ENCODE results near the gene KCNH1.
A peak's percentile ranks its signal among the peaks of the same experiment; 100 is the strongest.

Gene KCNH1

GRCh38 chr1:210905944-210906453, 227.9 kb downstream of the KCNH1 start:
- DNase-seq: no peak
- intact Hi-C loops (cut with DNase I): no loop called here

DNA sequence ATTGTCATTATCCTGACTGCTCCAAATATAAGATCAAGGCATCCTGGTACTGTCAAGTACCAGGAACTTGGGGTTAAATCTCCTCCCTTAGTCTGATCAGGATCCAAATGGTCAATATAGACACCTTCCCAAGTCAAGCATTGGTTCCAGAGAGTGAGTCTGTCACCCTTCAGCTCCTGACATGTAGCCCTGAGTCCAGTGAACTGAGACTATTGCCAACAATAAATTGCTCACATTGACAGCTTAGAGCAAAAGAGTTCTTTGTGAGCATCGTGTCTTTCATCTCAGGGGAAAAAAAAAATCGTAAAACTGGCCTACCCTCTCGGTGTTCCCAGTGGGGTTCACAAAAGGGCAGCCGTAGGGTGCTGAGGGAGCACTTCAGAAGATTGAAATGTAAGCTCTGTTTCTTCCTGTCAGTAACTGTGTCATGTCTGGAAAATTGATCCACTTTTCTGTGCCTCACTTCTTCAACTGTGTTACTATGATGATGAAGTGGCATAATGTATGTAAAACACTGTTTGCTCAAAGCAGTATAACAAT, 228.5 kb downstream of the KCNH1 start:
- intact Hi-C loops (cut with DNase I): no loop called here
- no peak for DNase-seq

DNA sequence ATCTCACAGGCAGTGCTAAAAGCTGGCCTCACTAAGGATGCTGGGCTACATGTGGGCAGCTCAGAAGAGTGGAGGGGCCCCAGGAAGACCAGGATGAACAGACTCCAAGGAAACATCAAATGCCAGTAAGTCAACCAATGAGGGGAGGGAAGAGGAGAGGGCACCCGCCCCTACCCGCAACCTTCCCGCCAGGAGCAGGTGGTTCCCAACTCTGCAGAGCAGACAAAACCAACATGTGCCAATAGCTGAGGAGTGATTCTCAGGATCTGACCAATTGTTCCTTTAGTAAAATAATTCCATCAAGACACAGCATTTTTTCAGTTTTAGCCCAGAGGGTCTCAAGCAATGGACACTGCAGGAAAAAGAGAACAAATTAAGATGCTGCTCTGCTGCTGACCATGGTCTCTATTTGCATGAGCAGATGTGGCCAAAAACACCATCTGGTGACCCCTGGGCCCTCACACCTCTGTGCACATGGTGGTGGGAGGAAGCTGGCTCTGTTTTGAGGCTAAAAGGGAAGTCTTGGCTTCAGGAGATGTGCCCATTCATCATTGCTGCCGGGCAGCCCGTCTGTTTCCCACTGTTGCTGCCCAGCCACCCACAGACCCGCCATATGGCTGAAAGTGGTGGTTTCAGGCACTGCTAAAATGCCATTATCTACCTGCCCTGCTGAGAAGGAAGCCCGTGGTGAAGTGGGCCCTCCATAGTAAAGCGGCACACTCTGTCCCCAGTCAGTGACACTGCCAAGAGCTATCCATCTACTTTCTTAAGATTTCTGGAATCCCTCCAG, 231.8 kb downstream of the KCNH1 start:
- intact Hi-C loops (cut with DNase I): no loop called here
- no peak for DNase-seq

- intact Hi-C loops (cut with DNase I): no loop called here
These were observed 233.1 kb downstream of the KCNH1 start for GRCh38 chr1:210900820-210901219.

GRCh38 chr1:210900079-210900478, 233.9 kb downstream of the KCNH1 start:
- DNase-seq: no peak
- intact Hi-C loops (cut with DNase I): no loop called here

More at GRCh38 chr1:210900820-210901219, 233.1 kb downstream of the KCNH1 start:
- no peak for DNase-seq

DNA sequence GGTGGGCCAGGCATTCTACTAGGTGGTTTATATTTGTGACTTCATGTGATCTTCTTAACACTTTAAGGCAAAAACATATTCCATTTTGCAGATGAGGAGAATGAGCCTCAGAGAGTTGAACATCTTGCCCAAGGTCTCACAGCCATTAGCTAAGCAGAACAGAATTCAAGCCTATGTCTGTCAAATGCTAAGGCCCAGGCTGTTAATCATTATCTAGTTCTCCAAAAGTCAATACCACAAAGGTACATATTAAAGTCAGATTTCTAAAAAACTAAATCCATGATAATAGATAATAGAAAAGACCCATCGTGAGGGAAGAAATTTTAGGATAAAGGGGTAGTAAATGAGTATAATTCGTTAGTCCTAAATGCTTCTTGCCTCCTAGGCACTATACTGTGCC, 234.3 kb downstream of the KCNH1 start:
- DNase-seq: no peak
- intact Hi-C loops (cut with DNase I): no loop called here

DNA sequence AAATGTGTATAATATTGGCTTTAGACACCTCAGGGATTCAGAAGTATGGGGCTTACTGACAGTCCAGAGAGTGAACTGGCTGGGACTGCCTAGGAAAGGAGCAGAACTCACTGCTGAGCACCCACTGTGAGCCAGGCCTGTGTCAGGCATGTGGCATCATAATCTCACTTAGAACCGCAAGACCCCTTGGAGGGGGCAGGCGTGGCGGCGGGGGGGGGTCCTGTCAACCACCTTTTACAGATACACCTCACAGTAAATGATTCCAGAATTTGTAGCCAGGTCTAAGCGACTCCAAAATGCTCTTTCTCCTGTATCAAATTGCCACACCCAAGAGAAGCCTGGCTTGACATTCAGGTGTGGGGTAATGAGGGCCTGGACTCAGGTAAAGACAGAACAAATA, 235.5 kb downstream of the KCNH1 start:
- no peak for DNase-seq
- intact Hi-C loops (cut with DNase I): no loop called here

DNA sequence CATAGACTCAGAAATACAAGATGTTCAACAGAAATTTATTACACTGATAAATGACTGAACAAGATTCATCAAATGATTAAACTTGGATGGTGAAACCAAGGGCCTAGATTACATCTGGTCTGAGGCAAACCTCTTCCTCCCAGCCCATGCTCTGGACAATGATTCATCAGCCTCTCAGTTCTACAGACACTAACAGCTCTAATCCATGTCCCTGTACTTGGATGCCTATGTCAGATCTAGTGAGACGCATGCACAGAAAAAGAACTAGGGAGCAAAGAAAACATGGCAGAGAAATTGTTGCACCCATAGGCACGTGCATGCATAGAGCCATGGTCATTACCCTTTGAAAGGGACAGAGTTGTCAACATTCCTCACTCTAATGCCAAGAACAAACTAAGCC, 250.1 kb downstream of the KCNH1 start:
- DNase-seq: no peak
- intact Hi-C loops (cut with DNase I): no loop called here

DNA sequence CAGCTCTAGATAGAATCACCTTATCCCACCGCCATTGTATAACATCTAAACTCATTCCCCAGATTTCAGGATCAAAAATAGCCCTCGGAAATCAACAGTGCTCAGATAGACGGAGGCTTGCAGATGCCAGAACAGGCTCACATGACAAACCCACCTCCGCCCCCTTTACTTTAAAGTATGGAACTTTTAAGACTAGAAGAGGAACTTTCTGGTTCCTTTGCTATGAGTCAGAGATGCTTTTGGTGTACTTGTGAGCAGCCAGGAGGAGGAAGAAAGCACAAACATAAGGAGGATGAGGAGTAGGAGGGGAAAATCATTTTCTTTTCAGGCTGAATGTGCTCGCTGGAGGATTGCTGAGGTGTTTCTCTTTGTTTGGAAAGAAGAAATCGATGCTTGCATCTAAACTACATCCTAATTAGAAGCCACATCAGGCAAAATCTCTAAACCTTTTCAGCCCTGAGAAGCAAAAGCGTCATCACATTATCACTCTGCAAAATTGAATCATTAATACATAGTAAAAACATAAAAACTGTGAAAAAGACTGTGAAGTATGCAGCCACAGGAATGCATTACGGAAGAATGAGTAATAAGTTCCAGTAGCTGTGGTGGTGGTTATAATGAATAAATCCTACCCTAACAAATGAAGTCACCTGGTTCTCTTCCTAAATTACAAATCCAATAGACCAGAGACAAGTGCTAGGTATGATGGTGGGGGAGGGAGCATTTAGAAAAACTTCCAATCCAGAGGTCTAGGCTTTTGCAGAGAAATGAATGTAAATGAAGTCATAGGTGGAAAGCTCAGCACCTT, 251.3 kb downstream of the KCNH1 start:
- intact Hi-C loops (cut with DNase I): no loop called here

DNA sequence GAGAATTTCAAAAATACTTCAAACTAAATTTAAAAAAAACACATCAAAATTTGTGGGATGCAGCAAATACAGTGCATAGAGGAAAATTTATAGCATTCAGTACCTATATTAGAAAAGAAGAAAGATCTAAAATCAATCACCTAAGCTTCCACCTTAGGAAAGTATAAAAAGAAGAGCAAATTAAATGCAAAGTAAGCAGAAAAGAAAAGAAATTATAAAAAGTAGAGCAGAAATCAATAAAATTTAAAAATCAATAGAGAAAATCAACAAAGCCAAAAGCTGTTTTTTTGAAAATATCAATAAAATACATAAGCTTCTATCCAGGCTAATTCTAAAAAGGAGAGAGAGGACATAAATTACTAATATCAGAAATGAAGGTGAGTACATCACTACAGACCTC, 255.4 kb downstream of the KCNH1 start:
- DNase-seq: no peak
- intact Hi-C loops (cut with DNase I): no loop called here

More for the DNA sequence above, 251.3 kb downstream of the KCNH1 start:
- DNase-seq: peak in 33 of 42 donors; percentile 21 to 84 (median 47)

DNA sequence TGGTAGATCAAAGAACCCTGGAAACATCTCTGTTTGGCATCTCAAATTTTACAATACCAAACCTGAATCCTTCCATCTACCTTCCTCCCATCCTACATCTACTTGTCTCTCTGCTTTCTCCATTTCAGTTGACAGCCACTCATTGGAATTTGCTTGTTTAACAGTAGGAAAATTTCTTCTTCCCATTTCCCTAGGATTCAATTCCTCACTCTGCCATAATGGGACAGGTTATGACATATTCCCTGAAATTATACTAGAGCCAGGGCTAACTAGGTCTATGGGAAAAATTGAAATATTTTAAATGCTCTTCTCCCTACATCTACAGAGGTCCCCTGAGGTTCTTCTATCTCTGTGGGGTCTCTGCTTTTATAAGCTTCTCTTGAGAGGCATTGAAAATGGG, 257.7 kb downstream of the KCNH1 start:
- DNase-seq: no peak
- intact Hi-C loops (cut with DNase I): no loop called here

- DNase-seq: no peak
- intact Hi-C loops (cut with DNase I): no loop called here
These were observed 267.4 kb downstream of the KCNH1 start for GRCh38 chr1:210866532-210866931.

- DNase-seq: no peak
- intact Hi-C loops (cut with DNase I): no loop called here
These were observed 276.2 kb downstream of the KCNH1 start for GRCh38 chr1:210857705-210858104.

- intact Hi-C loops (cut with DNase I): no loop called here
These were observed 276.7 kb downstream of the KCNH1 start for GRCh38 chr1:210857146-210857663.

DNA sequence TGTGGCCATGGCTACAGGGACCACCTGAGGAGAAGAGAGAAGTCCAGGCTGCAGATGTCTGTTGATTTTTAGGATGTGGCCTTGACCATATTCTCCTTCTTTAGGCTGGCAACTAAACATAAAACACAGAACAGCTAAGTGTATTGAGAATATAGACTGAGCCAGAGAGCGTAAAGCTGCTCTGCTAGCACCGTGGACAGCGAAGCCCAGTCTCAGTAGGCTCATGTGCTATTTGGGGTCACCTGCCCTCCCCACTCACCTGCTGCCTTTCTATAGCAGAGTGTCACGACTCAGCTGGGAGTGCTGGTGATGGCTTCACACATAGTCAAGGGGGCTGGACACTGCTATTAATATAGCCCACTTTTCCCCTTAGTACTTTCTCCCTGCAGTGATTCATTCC, 278.5 kb downstream of the KCNH1 start:
- no peak for DNase-seq
- intact Hi-C loops (cut with DNase I): no loop called here

More at GRCh38 chr1:210857146-210857663, 276.7 kb downstream of the KCNH1 start:
- DNase-seq: no peak

DNA sequence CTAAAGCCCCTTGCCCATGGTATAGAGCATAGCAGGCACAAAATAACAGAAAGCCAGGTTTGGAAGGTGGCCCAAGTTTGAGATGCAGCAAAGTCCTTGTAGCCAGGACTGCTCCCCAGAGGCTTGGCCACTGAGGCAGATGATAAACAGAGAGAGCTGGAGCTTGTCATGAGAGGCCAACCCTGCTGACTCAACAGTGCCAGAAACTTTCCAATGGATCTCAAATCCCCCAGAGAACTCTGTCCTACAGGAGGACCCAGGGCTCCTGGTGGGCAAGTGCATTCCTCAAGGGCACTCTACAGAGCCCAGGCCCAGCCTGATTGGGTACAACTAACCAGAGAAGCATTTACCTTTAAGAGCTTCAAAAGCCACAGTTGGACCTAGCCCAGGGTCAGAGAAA, 280.7 kb downstream of the KCNH1 start:
- intact Hi-C loops (cut with DNase I): no loop called here
- no peak for DNase-seq

DNA sequence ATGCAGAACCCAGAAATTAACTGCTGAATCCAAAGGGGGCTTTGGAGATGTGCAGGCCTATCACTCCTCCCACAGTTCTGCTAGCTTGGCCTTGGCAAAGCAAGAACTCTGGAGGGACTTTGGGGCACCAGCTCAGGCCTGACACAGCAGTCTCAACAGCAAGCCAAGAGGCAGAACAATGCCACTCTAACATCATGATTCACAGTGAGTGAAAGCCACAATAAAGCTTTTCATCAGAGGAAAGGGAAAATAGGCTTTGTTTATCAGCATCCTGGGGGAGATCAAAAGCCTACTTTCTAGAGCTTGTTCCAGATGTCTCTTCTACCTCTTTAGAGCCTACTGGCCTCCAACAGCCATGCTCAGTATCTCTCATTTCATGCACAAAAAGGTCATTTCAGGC, 283.4 kb downstream of the KCNH1 start:
- intact Hi-C loops (cut with DNase I): no loop called here
- peak; percentile 42 to 94 (median 82) for DNase-seq

DNA sequence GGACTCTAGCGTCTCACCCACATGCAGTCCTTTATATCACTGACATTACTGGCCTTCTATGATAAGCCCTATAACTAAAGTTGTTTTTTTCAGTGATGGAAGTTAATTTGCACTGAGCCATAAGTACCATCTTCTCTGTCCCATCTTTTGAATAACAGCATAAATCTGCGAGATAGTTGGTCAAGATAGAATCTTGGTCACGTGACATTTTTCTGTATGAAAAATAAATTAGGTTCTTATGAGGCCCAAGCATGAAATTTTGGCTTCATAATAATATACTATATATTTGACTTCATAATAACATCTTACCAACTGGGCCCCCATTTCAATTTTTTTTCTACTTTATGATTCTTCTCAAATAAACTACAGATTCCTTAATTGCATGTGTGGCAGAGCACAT, 285.5 kb downstream of the KCNH1 start:
- no peak for DNase-seq
- intact Hi-C loops (cut with DNase I): no loop called here

- DNase-seq: peak in 1 of 42 donors; percentile 12
- intact Hi-C loops (cut with DNase I): no loop called here
These were observed 291.9 kb downstream of the KCNH1 start for GRCh38 chr1:210841926-210842625.

All from head of caudate nucleus (tissue), 42 donors.